Measurements from ENCODE around the gene ITGAL.

DNA sequence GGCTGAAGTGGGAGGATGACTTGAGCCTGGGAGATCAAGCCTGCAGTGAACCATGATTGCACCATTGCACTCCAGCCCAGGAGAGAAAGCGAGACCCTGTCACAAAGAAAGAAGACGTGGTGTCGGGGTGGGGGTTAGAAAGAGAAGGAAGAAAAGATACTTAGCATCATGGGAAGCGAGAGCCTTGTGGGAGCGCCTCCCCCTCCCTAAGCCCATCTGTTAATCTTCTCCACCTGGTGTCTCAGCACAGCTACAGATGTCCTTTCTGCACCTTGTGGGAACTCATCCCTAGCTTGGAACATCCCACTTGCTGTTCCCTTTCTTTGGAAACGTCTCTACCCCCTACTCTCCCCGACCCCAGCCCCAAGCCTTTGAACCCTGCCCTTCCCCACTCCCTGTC lies 93.0 kb downstream of the ITGAL start:
- TF ChIP-seq POLR2AphosphoS5 (IDR thresholded peaks at IDR 0.05; ENCODE audit: low read depth, low read length) (no peak), POLR2A (IDR thresholded peaks at IDR 0.05; ENCODE audit: low read depth, low read length) (no peak), TAF1 (IDR thresholded peaks at IDR 0.05; ENCODE audit: borderline replicate concordance, low read depth, low read length) (no peak)
